Measurements from ENCODE around the gene ACTN4. TPM values are rescaled to one million over a fixed set of nuclear protein-coding genes. Genes with fewer than 3 reads are reported as not detected.

ACTN4 gene
- total and polyA plus RNA-seq, 11 donors: 100 to 307 (median 149) TPM

DNA sequence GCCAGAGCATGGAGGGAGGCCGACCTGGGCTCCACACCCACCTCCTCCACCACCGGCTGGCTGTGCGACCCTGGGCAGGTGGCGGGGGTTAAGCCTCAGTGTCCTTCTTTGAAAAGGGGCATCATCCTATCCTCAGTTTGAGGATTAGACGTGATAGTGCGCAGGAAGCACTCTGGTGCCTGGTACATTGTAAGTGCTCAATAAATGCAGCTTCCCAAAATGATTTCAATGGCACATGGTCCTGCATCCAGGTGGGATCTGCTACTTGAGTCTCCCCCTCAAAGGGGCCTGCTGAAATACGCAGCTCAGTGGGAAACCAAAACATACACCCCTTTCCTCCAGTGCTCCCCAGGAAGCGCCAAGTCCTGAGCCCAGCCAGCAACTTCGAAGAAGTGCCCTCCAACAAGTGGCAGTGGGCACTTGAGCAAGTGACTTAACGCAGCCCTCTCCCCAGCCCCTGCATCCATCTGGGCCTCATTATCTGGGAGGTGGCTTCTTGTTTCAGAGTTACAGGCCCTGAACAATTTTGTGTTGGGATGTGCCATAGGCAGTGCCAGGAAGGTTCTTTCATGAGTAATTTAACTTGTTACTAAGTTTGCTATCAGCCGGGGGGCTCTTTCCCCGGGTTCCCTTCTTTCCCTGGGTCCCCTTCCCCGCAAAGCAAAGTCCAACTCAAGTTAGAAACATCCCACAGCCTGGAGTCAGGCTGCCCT, 17.9 kb downstream of the ACTN4 start:
- H3K9me3 ChIP-seq: no peaks in the 10 kb centered on the region
- WGBS, 4 donors: 29 to 49% (median 43%) methylated on average over 10 to 13 of the region's 13 CpGs
- H3K27ac ChIP-seq: peak overlapping the region; percentile 88 to 99 (median 96)
- DNase-seq (no peak), ATAC-seq (no peak)
- H3K27me3 ChIP-seq: no peaks in the 10 kb centered on the region
- TF ChIP-seq POLR2A (IDR thresholded peaks at IDR 0.05): no peak
- TF ChIP-seq, protein P1, sequence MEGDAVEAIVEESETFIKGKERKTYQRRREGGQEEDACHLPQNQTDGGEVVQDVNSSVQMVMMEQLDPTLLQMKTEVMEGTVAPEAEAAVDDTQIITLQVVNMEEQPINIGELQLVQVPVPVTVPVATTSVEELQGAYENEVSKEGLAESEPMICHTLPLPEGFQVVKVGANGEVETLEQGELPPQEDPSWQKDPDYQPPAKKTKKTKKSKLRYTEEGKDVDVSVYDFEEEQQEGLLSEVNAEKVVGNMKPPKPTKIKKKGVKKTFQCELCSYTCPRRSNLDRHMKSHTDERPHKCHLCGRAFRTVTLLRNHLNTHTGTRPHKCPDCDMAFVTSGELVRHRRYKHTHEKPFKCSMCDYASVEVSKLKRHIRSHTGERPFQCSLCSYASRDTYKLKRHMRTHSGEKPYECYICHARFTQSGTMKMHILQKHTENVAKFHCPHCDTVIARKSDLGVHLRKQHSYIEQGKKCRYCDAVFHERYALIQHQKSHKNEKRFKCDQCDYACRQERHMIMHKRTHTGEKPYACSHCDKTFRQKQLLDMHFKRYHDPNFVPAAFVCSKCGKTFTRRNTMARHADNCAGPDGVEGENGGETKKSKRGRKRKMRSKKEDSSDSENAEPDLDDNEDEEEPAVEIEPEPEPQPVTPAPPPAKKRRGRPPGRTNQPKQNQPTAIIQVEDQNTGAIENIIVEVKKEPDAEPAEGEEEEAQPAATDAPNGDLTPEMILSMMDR (IDR thresholded peaks at IDR 0.05): no peak
- peaks cover 55 to 100% (median 99%) of the 10 kb centered on the region in 12 donors for H3K4me1 ChIP-seq
- intact Hi-C loops (cut with DNase I): loop anchor here in 2 of 10 donors (2.0 to 5.0 kb wide), 2 partner anchors 42 to 53 kb away; no protein-coding TSS in a partner anchor
- peak overlapping the region in 5 of 12 donors; percentile 4 to 26 (median 8) for H3K4me3 ChIP-seq
- peaks cover 0 to 19% (median 0%) of the 10 kb centered on the region in 9 donors for H3K36me3 ChIP-seq

DNA sequence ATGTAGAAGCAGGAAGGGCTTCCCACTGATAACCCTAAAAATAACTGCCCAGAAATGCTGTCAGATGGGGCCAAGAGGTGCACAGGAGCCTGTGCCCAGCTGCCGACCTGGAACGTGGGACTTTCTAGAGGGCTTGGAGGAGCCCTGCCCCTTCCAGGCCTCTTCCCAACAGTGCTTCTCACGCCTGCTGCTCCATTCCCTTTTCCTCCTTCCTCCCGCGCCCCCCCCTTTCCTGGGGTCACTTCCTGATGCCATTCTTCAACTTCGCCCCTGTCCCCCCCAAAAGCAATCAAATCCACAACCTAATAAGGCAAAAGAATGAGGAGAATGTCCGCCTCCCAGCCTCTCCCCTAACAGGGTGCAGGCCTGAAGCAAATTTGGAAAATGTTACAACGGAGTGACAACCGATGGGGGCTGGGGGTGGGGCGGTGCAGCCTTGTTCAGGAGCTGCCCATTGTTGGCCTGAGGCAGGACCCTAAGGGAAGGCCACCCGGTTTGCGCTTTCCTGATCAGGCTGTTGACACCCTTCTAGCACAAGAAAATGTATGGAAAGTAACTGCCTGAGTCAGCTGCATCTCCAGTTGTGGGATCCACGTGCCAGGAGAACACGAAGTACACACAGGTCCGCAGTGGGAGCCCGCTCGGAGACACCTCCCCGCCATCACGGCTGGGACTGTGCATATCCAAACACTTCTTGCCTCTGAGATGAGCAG, 18.7 kb downstream of the ACTN4 start:
- peak overlapping the region in 2 of 12 donors; percentile 6 to 8 for H3K4me3 ChIP-seq
- 3 to 27% (median 20%) methylated on average over 18 to 19 of the region's 19 CpGs for WGBS, 4 donors
- intact Hi-C loops (cut with DNase I): loop anchor here in 2 of 10 donors (1.0 to 5.0 kb wide), 3 partner anchors 29 to 53 kb away; no protein-coding TSS in a partner anchor
- H3K27ac ChIP-seq: peak overlapping the region; percentile 88 to 99 (median 96)
- H3K36me3 ChIP-seq: peaks cover 0 to 12% (median 0%) of the 10 kb centered on the region in 9 donors
- TF ChIP-seq, protein P1 (IDR thresholded peaks at IDR 0.05): no peak
- peak in 1 of 2 donors; percentile 29 for TF ChIP-seq POLR2A (IDR thresholded peaks at IDR 0.05)
- peaks cover 55 to 100% (median 99%) of the 10 kb centered on the region in 12 donors for H3K4me1 ChIP-seq
- H3K27me3 ChIP-seq: no peaks in the 10 kb centered on the region
- no peaks in the 10 kb centered on the region for H3K9me3 ChIP-seq
- DNase-seq: peak; percentile 72 to 86 (median 85)
- peak; percentile 22 to 61 (median 52) for ATAC-seq

- intact Hi-C loops (cut with DNase I): loop anchor here in 2 of 10 donors (1.0 to 5.0 kb wide), 2 partner anchors 30 to 40 kb away; no protein-coding TSS in a partner anchor
- 18 to 25% (median 19%) methylated on average over 10 of the region's 10 CpGs for WGBS, 4 donors
- DNase-seq: peak in 4 of 5 donors; percentile 59 to 75 (median 70)
- H3K4me1 ChIP-seq: peaks cover 57 to 100% (median 100%) of the 10 kb centered on the region in 12 donors
- TF ChIP-seq POLR2A (IDR thresholded peaks at IDR 0.05): no peak
- TF ChIP-seq, protein P1 (IDR thresholded peaks at IDR 0.05): no peak
- H3K36me3 ChIP-seq: peaks cover 0 to 10% (median 0%) of the 10 kb centered on the region in 9 donors
- H3K9me3 ChIP-seq: no peaks in the 10 kb centered on the region
- peak overlapping the region in 1 of 12 donors; percentile 19 for H3K4me3 ChIP-seq
- H3K27me3 ChIP-seq: no peaks in the 10 kb centered on the region
- H3K27ac ChIP-seq: peak overlapping the region; percentile 88 to 99 (median 96)
- peak in 3 of 4 donors; percentile 29 to 52 (median 48) for ATAC-seq
Measured at GRCh38 chr19:38666663-38667511, 19.4 kb downstream of the ACTN4 start.

All from heart left ventricle (tissue), 16 donors.